Measurements from ENCODE around the gene GNAS-AS1. TPM values are rescaled to one million over a fixed set of nuclear protein-coding genes. Genes with fewer than 3 reads are reported as not detected.

The GNAS-AS1 gene
- total RNA-seq, 2 donors from 2014 or later, result not detected

DNA sequence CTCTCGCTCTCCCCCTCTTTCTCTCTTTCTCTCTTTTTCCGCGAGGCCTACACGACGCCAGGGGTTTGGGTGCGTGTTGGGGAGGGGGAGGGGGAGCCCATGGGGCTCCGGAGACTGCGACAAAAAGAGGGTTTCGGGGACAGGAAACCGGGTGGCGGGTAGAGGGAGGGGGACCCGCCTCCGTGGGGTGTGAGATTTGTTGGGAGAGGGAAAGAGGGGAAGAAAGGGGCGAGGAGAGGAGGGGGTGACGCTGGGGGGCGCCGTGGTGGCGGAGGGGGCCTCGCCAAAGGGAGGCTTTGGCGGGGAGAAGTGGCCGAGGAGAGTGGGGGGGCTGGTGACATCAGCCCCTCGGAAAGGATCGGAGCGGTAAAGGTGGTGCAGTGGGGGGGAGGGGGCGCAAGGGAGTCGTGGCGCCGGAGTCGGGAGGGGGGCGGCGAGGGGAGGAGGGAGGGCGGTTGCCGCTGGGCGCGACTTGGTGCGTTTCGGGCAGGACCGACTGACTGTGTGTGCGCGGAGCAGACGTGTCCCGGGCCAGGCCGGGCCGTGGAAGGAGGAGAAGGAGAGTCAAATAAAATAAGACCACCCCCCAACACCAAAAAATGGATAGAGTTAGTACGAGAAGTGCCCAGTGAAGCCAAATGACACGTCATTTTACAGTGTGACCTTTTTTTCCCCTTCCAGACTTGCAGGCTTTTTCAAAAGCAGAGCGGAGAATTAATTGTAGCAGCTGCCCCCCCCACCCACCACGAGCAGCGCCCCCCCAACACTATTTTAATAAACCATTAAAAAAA lies 41.6 kb upstream of the GNAS-AS1 start:
- TF ChIP-seq CTCF (IDR thresholded peaks at IDR 0.05), result peak in 1 of 2 donors; percentile 37
- H3K9me3 ChIP-seq, result no peaks in the 10 kb centered on the region
- peaks cover 0 to 49% of the 10 kb centered on the region in 2 donors for H3K4me1 ChIP-seq
- H3K36me3 ChIP-seq, result no peaks in the 10 kb centered on the region
- peak overlapping the region; percentile 87 to 92 for H3K4me3 ChIP-seq
- DNase-seq (ENCODE audit: low spot score), result peak; percentile 77
- no peaks in the 10 kb centered on the region for H3K27me3 ChIP-seq
- peak overlapping the region; percentile 99 for H3K27ac ChIP-seq

DNA sequence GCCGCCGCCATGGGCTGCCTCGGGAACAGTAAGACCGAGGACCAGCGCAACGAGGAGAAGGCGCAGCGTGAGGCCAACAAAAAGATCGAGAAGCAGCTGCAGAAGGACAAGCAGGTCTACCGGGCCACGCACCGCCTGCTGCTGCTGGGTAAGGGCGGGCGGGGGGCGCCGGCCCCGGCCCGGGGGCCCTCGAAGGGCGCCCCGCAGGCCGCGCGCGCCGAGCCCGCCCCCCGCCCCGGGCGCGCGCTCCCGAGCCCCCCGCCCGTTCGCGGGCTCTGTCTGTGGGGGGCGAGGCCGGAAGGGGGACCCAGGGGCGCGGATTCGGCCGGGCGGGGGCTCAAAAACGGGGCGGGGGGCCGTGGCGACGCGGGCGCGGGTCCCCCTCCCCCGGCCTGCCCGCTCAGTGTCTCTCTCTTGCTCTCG lies 41.0 kb upstream of the GNAS-AS1 start:
- DNase-seq (ENCODE audit: low spot score), result no peak
- no peak for TF ChIP-seq CTCF (IDR thresholded peaks at IDR 0.05)
- peaks cover 0 to 43% of the 10 kb centered on the region in 2 donors for H3K4me1 ChIP-seq

GRCh38 chr20:58891086-58891717 lies 40.5 kb upstream of the GNAS-AS1 start:
- TF ChIP-seq CTCF (IDR thresholded peaks at IDR 0.05), result no peak
- Histone ChIP-seq H3K4me1 (peaks cover 0 to 38% of the 10 kb centered on the region in 2 donors), H3K36me3 (no peaks in the 10 kb centered on the region), H3K27ac (peak overlapping the region; percentile 99), H3K9me3 (no peaks in the 10 kb centered on the region), H3K27me3 (no peaks in the 10 kb centered on the region), H3K4me3 (peak overlapping the region; percentile 87 to 92)
- DNase-seq (ENCODE audit: low spot score), result no peak

More for the DNA sequence above, 41.0 kb upstream of the GNAS-AS1 start:
- Histone ChIP-seq H3K4me3 (peak overlapping the region; percentile 87 to 92), H3K27me3 (no peaks in the 10 kb centered on the region), H3K9me3 (no peaks in the 10 kb centered on the region), H3K36me3 (no peaks in the 10 kb centered on the region), H3K27ac (peak overlapping the region; percentile 99)

DNA sequence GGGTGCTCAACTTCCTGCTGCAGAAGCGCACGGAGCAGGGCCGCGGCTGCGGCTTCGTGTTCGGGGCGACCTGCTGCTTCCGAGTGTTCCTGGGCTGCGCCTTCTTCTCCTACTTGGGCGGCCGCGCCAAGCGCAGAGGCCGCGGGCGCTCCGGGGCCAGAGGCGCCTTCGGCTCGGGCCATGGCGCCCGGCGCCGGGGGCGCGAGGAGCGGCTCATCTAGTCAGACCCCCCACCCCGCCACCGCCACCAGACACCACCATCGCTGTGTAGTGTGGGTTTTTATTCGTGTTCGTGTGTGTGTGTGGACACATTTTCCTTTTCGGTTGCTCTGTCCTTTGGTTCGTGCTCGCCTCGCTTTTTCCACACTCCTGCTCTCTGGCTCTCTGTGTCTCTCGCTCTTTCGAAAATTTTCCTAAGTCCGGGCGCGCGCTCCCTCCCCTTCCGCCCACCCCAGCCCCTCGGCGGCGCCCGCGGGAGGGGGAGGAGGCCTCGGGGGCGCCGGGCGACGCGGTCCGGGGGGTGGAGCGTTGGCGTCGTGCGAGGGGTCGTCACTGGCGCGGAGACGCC lies 39.9 kb upstream of the GNAS-AS1 start:
- H3K4me1 ChIP-seq, result peaks cover 0 to 32% of the 10 kb centered on the region in 2 donors
- peak; percentile 80 for DNase-seq (ENCODE audit: low spot score)
- H3K4me3 ChIP-seq, result peak overlapping the region; percentile 87 to 92
- no peaks in the 10 kb centered on the region for H3K9me3 ChIP-seq
- peak in 1 of 2 donors; percentile 19 for TF ChIP-seq CTCF (IDR thresholded peaks at IDR 0.05)
- no peaks in the 10 kb centered on the region for H3K36me3 ChIP-seq
- no peaks in the 10 kb centered on the region for H3K27me3 ChIP-seq
- peak overlapping the region; percentile 99 for H3K27ac ChIP-seq

- peak overlapping the region; percentile 99 for H3K27ac ChIP-seq
- no peak for DNase-seq (ENCODE audit: low spot score)
- TF ChIP-seq CTCF (IDR thresholded peaks at IDR 0.05), result no peak
- no peaks in the 10 kb centered on the region for H3K27me3 ChIP-seq
- H3K36me3 ChIP-seq, result no peaks in the 10 kb centered on the region
- no peaks in the 10 kb centered on the region for H3K9me3 ChIP-seq
- H3K4me1 ChIP-seq, result peaks cover 0 to 26% of the 10 kb centered on the region in 2 donors
- peak overlapping the region; percentile 87 to 92 for H3K4me3 ChIP-seq
These were observed 39.3 kb upstream of the GNAS-AS1 start for GRCh38 chr20:58889798-58890517.
